Mucosa of gallbladder (tissue), 1 donor: ENCODE measurements around the gene OXNAD1. TPM values are rescaled to one million over a fixed set of nuclear protein-coding genes. Genes with fewer than 3 reads are reported as not detected.
"Not testable (repeated sequence)": the region's sequence is repeated elsewhere in the genome, so short reads cannot be mapped to it uniquely, and the experiment has no call there.

Experiments used
- DNase-seq: peaks from one replicate; pipeline ENCODE4 v3.0.0-alpha.2; 2020; ENCODE audit warnings: low spot score
- total RNA-seq: library from RNA; stranded (reverse); gene quantifications from one replicate; pipeline ENCODE4 v1.2.1, GENCODE V29; 2021
- donor health status: DM: no; HTN: no; CAD: no.

OXNAD1 gene
- total RNA-seq, 1 donor from 2014 or later = 15.3 TPM

DNA sequence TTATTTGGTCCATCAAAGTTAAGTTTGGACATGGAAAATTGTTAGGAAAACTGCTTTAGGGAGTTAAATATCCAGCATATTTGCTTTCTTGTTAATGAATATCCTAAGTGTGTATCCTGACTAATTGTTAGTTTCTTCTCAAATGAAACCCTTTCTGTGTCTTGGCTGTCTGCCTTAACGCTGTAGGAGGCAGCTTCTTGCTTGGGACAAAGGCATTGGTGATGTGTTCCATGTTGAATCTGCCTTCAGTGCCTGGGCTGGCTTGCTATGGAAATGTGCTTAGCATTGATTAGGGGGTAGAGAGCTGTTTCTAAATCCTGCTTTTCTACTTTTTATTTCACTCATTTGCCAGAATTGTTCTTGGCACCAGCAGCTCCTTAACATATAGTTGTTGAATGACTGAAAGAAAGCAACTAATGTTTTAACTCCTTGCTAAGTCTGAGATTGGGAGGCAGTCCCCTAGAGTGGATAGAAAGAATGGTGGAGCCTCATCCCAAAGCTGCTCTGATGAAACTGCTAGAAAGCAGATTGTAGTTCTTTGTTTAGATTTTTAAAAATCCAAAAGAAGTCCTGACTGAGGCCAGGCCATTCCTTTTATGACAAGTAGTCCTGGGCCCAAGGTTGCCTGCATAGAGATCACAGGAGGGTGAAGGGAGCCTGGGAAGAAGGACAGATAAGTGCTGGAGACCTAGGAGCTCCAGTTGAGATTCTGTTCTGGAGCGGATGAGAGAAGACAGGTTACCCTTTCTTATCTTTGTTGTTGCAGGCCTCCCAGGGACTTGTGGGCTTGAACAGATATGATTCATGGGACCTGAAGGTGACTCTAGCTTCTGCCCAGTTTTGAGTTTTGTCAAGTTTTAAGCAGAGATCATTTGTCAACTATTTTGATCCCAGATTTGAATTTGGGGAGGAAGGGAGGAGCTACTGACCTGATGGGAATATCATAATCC is 39.3 kb downstream of the OXNAD1 start:
- DNase-seq = no peak

DNA sequence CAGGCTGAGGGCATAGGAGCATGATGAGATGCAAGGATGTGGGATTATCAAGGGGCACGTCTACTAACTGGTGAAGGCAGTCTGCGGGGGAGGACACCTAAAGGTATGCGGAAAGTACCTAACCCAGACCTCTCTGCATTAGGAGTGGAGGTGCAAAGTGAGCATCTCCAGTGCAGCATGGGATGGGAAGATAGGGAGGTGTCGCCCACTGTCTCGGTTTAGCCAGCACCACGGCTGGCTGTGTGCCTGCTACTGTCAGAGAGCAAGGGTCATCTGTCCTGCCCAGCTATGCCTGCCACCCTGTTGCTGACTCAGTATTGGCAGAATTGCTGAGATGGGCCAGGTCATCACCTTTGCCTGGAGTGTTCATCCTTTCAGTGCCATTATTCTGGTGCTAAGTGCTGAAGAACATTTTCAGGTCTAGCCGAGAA is 40.1 kb downstream of the OXNAD1 start:
- no peak for DNase-seq

DNA sequence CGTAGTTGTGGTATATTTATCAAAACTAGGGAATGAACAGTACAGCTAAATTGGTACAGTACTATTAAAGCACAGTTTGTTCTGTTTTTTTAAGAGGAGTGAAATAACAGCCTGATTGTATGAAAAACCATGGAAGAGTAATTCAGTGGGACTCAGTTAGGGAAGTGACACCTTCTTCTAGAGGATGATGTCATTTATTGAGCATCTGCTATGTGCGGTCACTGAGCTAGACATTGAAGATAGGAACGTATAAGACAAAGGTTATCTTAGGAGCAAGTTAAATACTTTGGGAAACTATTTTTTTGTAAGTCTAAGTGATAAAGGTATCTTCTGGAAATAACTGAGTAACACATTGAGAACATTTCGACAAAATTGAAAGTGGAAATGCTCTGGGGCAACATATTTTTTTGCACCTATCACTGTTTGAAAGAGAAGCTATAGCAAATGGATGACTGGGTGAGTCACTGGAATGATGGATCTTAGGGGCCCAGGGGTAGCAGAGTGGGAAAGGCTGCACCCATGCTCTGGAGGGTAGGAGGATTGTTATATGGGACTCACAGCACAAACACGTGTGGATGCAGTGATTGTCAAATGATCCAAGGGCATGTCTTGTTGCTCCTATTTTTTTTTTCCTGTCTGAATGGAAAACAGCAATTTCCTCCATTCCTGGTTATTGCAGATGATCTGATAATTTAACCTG is 43.0 kb downstream of the OXNAD1 start:
- DNase-seq = no peak

DNA sequence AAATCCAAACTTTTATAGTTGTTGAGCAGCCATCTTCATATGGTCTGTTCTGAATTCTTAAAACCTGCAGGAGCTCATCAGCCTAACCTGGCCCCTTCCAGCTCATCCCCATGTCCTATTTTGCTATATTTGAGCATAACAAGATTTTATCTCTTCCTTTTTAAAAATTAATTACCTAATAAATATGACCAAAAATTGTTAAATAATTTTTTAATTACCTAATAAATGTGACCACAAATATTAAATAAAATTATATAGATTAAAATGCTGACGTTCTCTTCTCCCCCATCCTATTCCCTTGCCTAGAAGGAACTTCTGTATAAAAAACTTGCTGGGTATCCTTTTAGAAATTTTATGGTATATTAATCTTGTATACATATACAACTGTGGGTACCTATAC is 43.7 kb downstream of the OXNAD1 start:
- DNase-seq = no peak

DNA sequence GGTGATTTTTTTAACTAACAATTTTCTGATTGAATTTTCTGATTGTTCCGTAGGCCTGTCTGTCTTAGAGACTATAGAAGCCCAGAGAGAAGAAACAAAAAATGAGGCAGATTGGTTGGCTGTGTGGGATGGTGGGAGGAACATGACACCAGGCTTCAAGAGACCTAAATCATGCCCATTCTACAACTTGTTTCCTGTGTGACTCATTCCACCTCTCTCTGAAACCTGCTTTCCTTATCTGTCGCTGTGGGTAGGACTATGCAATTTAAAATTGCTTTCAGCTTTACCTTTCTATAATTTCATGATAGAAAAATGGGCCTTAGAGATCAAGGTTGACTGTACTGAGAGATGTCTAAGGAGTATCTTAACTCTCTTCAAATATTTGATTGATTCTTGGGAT is 44.5 kb downstream of the OXNAD1 start:
- DNase-seq = no peak

DNA sequence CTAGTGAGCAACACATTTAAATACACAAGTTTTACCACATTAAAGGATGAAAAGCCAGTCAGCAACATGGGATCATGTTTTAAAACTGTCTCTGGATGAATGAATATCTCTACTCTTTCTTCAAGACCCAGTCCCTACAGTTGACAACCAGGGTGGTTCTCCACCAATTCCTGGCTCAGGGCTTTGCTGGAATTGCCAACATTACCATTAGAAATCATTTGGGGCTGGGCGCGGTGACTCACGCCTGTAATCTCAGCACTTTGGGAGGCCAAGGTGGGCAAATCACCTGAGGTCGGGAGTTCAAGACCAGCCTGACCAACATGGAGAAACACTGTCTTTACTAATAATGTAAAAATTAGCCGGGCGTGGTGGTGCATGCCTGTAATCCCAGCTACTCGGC is 45.5 kb downstream of the OXNAD1 start:
- DNase-seq = not testable (repeated sequence)

DNA sequence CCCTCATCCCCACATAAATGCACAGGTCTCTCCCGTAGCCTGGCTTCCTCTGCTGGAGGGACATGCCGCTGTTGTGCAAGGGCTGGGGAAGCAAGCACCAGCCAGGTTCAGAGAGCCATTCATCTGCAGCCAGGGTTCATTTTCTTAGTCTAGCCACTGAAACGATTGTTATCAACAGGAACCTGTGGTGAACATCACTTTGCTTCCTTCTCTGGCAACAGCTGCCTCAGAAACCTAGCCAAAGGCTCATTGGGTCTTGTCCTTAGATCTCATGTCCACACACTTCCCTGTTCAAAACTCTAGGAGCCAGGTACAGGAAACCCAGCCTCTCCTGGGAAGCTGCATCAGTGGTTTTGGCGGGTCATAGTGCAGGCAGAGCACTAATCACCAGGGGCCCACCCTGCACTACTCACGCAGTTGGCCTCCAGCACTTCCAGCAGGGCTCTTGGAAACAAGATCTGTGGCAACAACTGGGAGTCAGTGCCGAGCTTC is 47.0 kb downstream of the OXNAD1 start:
- no peak for DNase-seq

DNA sequence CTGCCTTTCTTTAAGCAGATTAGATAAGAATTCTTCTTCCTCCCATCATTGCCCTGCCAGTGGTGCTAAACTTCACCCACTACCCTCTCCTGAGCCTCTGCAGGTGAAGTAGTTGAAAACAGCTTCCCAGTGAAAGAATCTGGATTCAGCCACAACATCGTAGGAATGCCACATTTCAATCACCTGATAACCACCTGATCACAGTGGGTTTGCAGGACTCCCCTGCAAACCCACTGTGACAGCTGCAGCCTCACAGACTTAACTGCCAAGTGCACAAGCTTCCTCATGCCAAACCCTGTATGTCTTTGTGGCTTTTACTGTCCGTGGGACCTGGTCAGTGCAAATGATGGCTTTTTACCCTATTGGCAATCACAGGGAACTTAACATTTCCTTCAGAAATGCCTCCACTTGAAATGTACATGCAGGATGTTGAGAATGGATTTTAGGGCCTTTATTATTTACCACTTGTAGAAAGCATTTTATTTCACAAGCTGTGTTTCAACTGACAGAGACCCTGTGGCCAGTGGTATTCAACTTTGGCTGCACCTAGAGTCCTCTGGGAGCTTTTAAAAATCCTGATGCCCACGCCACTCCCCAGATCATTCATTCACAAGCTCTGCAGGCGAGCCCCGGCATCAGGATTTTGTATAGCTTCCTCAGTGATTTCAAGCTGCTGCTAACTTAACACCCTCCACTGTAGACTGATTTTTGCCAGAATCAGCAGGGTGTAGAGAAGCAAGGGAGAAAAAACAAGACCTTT is 49.1 kb downstream of the OXNAD1 start:
- DNase-seq = no peak

DNA sequence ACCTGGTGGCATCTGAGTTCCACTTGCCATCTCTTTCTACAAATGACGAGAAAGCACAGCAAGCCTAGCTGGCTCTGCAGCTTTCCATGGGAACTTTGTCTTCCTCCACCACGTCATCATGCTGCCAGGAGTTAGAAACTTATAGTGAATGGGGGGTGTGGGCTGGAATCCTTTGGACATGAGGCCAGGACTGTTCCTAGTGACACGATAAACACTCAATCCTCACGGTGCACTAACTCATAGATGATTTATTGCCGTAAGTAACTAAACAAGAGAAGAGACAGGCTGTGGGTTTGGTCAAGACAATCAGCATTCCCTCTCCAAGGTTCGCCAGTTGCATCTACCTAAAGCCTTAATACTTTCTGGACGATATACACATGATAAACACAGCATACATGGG is 50.6 kb downstream of the OXNAD1 start:
- DNase-seq = no peak

DNA sequence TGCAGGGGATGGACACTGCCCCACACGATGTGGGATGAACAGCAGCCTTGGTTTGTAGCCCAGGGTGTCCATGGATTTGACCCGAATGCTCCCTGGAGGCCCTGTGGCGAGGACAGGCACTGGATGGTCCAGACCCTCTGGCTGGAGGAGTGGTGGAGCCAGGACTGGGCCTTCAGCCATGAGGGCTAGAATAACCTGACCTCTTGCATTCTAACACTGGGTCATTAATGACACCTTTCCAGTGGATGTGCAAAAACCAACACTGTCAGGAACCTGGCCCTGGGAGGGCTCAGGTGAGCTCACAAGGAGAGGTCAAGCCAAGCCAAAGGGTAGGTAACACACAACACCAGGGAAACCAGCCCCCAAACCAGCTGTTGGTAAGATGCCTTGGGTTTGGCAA is 51.4 kb downstream of the OXNAD1 start:
- no peak for DNase-seq

DNA sequence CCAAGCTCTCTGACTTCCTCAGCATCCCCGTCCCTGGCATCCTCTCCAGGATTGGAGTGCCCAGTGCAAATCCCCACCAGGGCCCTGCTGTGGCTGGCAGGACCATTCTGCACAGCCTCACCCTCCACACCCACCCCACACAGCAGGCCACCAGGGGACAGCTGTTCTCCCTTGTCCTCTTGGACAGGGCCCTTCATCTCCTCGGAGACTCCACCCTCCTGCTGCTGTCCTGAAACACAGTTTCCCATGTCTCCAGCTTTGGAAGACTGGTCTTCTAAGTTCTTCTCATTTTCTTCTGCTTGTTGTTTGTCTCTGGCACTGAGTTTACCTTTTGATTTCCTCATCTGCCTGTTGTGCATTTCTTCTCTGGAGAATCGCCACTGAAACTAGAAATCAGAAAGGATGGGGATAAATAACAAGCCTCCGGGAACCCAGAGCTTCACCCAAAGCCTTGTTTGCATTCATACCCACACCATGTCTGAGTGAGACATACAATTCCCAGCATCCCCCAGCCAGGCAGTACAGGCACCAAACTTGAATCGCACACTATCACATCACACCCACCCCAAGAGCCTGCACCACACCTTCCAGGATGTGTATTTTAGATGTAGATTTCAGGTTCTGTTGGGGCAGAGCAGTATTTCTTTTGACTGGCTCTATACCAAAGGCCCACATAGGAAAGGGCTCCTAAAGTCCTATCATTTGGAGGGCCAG is 52.0 kb downstream of the OXNAD1 start:
- DNase-seq = no peak

DNA sequence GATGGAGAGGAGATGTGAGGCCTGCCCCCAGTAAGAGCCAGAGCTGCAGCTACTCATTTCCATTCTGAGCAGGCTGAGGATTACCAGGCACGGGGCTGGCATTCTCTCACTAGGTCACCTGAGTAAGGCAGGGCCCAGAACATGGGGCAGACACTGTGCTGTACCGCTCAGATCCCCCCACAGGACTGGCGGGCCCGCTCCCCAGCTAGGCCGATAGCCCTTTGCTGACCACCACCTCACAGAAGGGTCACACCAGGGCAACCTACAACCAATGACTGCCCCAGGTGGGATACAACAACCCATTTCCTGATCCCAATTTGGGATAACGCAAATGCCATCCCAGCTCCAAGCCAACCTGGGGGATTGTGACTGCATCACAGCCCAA is 52.5 kb downstream of the OXNAD1 start:
- DNase-seq = no peak

DNA sequence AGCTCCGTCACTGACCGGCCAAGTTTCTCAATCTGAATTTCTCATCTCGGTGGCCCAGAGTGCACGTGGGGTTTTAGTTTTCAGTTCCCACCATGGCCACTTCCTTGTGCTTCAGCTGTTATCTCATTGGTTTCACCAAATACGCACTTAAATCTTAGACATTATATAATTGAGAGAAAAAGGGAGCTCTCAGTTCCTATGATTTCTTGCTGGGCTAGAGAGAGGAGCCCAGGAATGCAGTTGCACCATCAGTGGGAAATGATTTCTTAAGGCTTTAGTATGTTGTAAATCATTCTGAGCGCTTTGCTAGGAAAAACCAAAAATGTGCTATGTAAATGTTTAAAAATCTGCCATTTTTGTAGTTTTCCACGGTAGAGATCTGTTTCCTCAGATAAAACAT is 53.2 kb downstream of the OXNAD1 start:
- DNase-seq = no peak

DNA sequence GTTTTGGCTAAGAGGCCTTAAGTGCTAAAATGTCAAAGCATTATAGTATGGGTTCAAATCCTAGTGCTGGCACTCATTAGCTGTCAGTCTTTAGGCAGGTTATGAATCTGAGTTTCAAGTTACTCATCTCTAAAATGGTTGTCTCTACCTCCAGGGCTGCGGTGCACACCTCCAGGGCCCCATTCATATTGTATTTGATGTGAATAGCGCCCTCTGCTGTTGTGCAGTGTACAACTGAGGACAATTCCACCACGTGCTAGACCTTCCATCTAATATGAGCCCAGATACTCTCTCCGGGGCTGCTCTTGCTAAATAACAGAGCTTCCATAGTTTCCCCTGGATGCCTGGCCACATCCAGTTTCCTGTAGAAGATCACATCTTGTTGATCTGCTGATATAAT is 54.3 kb downstream of the OXNAD1 start:
- peak; percentile 50 for DNase-seq

DNA sequence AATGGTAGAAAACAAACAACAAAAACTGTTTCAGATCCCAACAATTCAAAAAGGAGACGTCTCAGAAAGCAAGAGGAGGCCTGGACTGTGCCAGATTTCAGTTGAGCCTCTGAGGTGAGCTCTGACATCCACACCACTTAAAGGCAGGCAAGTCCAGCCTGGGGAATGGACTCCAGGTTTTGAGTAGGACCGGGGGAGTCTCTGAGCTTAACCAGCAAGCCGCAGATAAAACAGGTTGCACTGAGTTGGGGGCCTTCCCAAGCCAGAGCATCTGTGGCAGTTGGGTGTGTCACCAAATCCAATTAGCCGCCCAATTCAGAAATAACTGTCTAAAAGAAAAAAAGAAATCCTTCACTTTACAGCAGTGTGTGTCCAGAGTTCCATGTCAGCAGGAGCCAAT is 54.7 kb downstream of the OXNAD1 start:
- no peak for DNase-seq

DNA sequence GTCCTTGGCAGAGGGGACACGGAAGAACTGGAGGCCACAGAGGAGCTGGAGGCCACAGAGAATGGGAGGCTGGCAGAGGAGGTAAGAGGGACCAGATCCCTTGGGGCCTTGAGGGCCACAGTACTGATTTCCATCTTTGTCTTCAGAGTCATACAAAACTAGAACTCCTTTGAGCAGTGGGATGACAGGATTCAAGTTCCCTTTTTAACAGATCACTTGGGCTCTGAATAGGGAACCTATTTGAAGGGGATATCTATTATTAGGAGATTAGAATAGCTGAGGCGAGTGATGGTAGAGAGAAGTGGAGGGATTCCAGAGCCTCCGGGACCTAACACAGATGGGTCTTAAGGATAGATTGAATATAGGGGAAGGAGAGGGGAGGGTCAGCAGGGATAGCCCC is 55.7 kb downstream of the OXNAD1 start:
- DNase-seq = no peak

DNA sequence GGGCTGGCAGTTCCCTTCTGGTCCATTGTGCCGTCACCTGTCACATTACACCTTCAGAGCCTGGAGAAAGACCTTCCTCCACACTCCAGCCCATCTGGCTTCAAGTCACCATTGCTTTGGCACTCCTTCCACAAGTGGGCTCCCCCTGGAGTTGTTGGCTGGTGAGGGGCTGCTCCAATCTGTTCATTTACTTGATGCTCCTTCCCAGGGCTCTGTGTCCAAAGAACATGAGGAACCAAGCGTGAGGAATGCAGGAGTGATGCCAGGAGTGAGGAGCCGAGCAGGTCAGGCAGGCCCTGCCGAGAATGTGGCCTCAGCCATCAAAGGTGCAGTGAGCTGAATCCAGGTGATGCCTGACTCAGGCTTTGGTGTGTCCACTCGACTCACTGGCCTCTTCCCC is 57.2 kb downstream of the OXNAD1 start:
- no peak for DNase-seq

DNA sequence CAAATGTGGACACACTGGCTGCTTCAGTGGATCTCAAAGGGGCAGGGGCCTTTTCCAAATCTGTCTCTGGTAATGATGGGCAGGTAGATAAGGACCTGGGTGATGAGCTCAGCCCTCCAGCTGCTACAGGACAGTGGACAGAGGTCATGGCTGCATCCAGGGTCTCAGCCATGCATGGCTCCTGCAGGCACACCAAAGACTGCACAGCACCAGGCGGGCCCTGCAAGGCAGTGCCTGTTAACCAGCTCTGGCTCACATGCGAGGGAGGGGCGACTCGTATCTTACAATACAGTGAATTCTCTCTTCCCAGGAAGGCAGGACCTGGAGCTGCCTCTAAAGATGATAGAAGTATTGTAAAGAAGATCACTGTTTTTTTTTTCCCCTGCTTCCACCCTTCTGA is 58.7 kb downstream of the OXNAD1 start:
- DNase-seq = no peak

DNA sequence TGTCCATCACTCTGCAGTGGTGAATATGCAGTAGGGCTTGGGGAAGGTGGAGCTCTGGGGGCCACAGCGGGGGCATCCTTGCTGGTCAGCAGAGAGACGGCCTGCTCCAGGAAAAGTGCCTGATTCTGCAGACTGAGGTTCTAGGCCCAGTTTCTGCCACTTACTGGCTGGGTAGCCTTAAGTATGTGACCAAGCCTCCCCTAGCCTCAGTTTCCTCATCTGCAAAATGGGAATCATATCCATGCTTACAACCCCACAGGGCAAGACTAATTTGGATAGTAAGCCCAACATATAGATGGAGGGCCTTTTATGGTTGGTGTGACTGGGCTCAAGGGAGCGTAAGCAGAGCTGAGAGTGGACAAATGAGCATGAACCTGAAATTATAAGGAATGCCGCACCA is 60.8 kb downstream of the OXNAD1 start:
- DNase-seq = no peak

DNA sequence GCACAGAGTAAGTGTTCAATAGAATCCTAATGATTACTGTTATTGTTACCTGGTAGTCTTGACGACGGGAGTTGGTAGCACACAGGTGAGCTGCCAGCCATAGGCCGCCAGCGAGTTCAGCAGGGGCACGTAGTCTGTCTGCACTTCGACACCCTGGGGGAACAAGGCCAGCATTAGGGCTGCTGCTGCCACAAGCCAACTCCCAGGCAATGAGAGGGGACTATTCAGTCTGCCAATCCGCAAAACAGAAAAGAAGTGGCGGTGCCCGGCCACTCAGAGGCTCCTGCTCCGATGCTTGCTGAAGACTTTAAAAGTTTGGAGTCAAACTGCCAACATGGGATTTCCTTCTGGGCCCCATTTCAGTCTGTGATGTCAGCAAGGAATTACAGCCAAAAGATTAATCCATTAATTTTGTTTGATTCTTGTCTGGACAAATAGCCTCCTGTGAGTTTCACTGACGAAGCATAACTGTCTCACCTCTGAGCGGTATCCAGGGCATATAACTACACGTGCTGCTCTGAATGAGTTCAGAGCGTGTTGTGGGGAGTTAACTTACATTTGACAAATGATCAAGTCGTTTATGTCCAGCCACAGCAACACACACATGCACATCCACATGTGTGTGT is 61.8 kb downstream of the OXNAD1 start:
- DNase-seq = no peak

DNA sequence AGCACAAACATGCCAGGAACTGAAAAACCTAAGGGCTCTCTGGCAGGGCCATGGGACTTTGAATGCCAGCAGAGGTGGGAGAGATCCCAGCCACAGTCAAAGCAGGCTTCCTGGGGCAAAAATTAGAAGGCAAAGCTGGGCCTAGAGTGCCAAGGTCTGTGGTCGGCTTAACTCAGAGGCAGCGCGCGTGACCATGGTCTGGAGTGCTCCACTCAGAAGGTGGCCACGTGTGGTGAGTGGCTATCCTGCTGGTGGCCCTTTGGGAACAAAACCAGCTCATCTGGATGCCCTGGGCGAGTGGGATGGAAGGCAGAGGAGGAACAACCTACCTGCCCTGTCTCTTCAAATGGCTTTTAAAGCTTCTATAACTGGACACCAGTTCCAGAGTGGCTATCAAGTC is 63.1 kb downstream of the OXNAD1 start:
- DNase-seq = no peak
